AG04450 (cell line): ENCODE results near the gene SAMD4A. TPM values are rescaled to one million over a fixed set of nuclear protein-coding genes. Genes with fewer than 3 reads are reported as not detected.

Experiments
- CTCF ChIA-PET: fragments of 300-600, 350-600 bp; formaldehyde crosslinking; extraction: SDS; loops from one replicate; lab custom pipeline; 2022; ENCODE audit warnings: antibody characterized with exemption, inconsistent platforms; lab: Charles Lee
- POLR2A ChIA-PET: fragments of 350-600 bp; formaldehyde crosslinking; extraction: SDS; loops from one replicate; lab custom pipeline; 2021; ENCODE audit warnings: antibody characterized with exemption, inconsistent platforms; lab: Yijun Ruan, JAX
- DNase-seq: peaks from one replicate; pipeline ENCODE4 v3.0.0-alpha.2; 2011; ENCODE audit warnings: low read depth, low spot score
- H3K27ac ChIP-seq: one replicate; pipeline ENCODE4 v1.5.1; 2012; ENCODE audit warnings: low read depth, low read length, control low read depth
- H3K27me3 ChIP-seq: one replicate; pipeline ENCODE4 v1.6.0; 2012; ENCODE audit warnings: low read length; ENCODE audit not compliant: control insufficient read depth, insufficient read depth
- H3K4me3 ChIP-seq: 2 replicates; pipeline ENCODE4 v1.5.1; 2011; ENCODE audit warnings: mild to moderate bottlenecking, low read depth, low read length, control low read depth
- H3K9me3 ChIP-seq: 2 replicates; pipeline ENCODE4 v1.5.1; 2012; ENCODE audit warnings: low read length; ENCODE audit not compliant: control insufficient read depth, insufficient read depth
- CTCF ChIP-seq: IDR thresholded peaks from 2 replicates; pipeline ENCODE4 v1.5.1; 2011; ENCODE audit warnings: low read depth, low read length, control low read depth, inconsistent platforms
- polyA plus RNA-seq: library from polyadenylated mRNA; depleted of rRNA; stranded (reverse); fragments of >200 nt; gene quantifications from 2 replicates; pipeline ENCODE4 v1.2.3, GENCODE V29; 2011

SAMD4A gene
- polyA plus RNA-seq, 1 experiment, result 12.7 TPM

- POLR2A ChIA-PET, result no interaction called here
- Histone ChIP-seq H3K4me3 (no peak overlapping the region), H3K27me3 (no peaks in the 10 kb centered on the region), H3K27ac (no peak overlapping the region), H3K9me3 (no peaks in the 10 kb centered on the region)
- no peak for TF ChIP-seq CTCF
- no peak for DNase-seq
- CTCF ChIA-PET, result interaction anchor here (0.5 to 1.7 kb wide), 6 partner anchors 12 to 341 kb away, joined by 3 to 12 read pairs (median 5); no protein-coding TSS in a partner anchor
Measured at GRCh38 chr14:54724676-54725325, 157.9 kb downstream of the SAMD4A start.

GRCh38 chr14:54725998-54726397 is 159.1 kb downstream of the SAMD4A start:
- CTCF ChIA-PET, result interaction anchor here (0.9 to 1.0 kb wide), 2 partner anchors 35 kb away, joined by 3 to 6 read pairs; no protein-coding TSS in a partner anchor
- no peak for DNase-seq
- Histone ChIP-seq H3K9me3 (no peaks in the 10 kb centered on the region), H3K4me3 (no peak overlapping the region), H3K27me3 (no peaks in the 10 kb centered on the region), H3K27ac (no peak overlapping the region)
- POLR2A ChIA-PET, result no interaction called here
- no peak for TF ChIP-seq CTCF

GRCh38 chr14:54727929-54728328 is 161.0 kb downstream of the SAMD4A start:
- no peak for DNase-seq
- Histone ChIP-seq H3K27me3 (no peaks in the 10 kb centered on the region), H3K4me3 (no peak overlapping the region), H3K9me3 (no peaks in the 10 kb centered on the region), H3K27ac (no peak overlapping the region)
- TF ChIP-seq CTCF, result no peak
- POLR2A ChIA-PET, result interaction anchor here (1.1 kb wide), 1 partner anchor 10 kb away, joined by 6 read pairs; no protein-coding TSS in a partner anchor
- CTCF ChIA-PET, result interaction anchor here (1.9 kb wide), 1 partner anchor 45 kb away, joined by 8 read pairs; no protein-coding TSS in a partner anchor

- POLR2A ChIA-PET, result interaction anchor here (1.1 kb wide), 1 partner anchor 11 kb away, joined by 6 read pairs; no protein-coding TSS in a partner anchor
- Histone ChIP-seq H3K9me3 (no peaks in the 10 kb centered on the region), H3K27ac (no peak overlapping the region), H3K27me3 (no peaks in the 10 kb centered on the region), H3K4me3 (no peak overlapping the region)
- CTCF ChIA-PET, result interaction anchor here (0.9 to 1.9 kb wide), 2 partner anchors 44 to 165 kb away, joined by 3 to 8 read pairs; no protein-coding TSS in a partner anchor
- no peak for DNase-seq
- TF ChIP-seq CTCF, result no peak
Measured at GRCh38 chr14:54728700-54729527, 162.0 kb downstream of the SAMD4A start.
